ENCODE measurements around the gene ZNF654.

DNA sequence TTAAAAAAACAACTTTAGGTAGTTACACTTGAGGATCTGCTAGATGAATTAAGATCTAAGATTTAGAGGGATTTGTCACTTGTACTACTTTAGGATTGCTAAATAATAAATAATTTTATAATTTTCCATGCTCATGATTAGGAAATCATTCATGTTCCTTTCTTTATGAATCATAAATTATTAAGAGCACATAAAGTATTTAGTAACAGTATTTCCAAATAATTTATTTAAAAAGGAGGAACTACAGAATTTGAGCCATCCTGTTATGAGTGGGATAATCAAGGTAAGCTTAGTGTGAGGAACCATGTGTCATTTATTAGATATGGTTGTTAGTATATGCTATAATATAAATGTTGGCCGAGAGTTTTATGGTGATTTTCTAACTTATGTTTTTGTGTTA, 53.2 kb downstream of the ZNF654 start:
- TF ChIP-seq, protein P1, sequence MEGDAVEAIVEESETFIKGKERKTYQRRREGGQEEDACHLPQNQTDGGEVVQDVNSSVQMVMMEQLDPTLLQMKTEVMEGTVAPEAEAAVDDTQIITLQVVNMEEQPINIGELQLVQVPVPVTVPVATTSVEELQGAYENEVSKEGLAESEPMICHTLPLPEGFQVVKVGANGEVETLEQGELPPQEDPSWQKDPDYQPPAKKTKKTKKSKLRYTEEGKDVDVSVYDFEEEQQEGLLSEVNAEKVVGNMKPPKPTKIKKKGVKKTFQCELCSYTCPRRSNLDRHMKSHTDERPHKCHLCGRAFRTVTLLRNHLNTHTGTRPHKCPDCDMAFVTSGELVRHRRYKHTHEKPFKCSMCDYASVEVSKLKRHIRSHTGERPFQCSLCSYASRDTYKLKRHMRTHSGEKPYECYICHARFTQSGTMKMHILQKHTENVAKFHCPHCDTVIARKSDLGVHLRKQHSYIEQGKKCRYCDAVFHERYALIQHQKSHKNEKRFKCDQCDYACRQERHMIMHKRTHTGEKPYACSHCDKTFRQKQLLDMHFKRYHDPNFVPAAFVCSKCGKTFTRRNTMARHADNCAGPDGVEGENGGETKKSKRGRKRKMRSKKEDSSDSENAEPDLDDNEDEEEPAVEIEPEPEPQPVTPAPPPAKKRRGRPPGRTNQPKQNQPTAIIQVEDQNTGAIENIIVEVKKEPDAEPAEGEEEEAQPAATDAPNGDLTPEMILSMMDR (conservative IDR thresholded peaks at IDR 0.05; ENCODE audit: low read length): no peak
- TF ChIP-seq EZH2phosphoT487 (IDR thresholded peaks at IDR 0.05; ENCODE audit: borderline replicate concordance): no peak

Measured in Loucy (cell line).